ENCODE data around the gene DYNLT4.

The DYNLT4 gene

DNA sequence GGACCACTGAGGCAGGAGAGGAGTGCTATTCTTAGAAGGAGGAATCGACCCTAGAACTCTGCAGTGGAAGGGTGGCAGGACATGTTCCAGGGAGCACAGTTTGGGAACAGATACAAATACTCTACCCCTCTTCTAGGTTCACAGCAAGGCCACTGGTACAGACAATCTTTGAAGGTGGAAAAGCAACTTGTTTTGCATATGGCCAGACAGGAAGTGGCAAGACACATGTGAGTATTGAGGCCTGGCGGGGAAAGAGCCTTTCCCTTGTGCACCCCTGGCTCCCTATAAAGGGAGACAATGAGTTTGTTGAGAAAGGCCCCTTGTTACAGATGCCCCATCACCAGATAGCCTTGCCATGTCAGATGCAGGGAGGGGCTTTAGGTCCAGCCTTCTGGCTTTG, 49.7 kb downstream of the DYNLT4 start:
- DNase-seq (ENCODE audit: low spot score) = no peak

Data from putamen (tissue), 1 donor.